GM19455 (cell line): ENCODE data around the gene ARVCF.
"Not testable (repeated sequence)": the region's sequence is repeated elsewhere in the genome, so short reads cannot be mapped to it uniquely, and the experiment has no call there.

Experiments
- ATAC-seq: cut with Tn5 transposase; IDR thresholded peaks from one replicate; pipeline ENCODE4 v1.9.1; 2021; ENCODE audit not compliant: unreplicated experiment

ARVCF gene

DNA sequence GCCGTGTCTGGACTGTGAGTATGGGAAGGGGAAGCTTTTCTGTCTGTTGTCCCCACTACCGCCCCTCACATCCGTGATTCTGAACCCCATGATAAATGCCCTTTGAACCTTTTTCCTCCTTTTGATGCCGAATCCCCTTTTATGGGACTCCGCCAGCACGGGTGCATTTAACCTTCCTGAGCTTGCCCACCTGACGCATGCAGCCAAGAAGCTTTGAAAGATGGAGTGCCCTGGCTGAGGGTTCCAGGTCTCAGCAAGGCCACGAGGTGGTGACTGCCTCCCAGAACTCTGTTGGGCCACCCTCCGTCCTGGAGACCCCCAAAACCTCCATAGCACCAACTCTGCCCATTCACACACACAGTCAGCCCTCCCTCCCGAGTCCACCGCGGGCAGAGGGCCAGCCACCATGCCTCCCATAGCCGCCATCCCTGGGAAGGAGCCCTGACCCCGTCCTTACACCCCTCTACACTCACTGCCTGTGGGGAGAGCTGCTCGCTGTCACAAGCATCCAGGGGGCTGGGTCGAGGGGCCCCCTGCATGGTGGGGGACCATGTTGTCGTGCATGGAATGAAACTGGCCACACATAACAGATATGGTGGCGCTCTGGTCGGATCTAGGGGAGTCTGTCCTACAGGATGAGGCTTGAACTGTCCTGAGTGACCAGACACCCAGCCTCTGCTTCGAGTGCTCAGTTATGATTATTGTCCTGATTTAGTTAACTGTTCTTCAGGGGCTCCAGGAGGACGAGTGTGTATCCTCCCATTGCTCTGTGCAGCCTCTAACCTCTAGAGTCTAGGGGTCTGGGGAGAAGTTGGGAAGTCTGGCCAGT lies 75.9 kb downstream of the ARVCF start:
- no peak for ATAC-seq

DNA sequence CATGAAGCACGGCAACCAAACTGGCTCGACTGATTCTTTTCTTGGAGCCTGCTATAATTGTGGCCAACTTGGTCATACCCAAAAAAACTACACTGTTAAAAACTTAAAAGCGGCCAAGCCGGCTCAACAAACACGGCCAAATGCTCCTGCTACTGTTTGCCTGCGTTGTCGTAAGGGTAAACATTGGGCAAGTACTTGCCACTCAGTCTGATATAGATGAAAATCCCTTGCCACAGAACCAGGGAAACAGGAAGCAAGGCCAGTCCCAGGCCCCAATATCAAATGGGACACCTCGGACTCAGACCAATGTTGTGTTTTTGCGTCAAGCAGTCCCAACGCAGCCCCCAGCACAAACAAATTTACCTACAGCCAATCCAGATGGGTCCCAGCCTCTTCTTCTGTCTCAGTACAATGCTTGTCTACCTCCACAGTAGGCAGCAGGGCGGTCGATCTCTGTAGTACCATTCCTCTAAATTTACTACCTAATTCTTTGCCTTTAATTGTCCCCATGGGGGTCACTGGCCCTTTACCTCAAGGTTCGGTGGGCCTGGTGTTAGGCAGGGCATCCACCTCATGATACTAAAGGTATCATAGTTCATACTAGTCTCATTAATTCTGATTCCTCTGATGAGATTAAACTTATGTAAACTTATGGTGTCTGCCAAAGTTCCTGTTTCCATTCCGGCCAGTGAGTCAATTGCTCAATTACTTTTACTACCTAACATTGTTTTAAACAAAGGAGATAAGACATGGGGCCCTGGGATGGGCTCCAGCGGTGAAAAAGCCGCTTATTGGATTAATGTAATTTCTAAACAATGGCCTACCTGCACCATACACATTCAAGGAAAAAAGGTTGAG lies 78.8 kb downstream of the ARVCF start:
- ATAC-seq = no peak

DNA sequence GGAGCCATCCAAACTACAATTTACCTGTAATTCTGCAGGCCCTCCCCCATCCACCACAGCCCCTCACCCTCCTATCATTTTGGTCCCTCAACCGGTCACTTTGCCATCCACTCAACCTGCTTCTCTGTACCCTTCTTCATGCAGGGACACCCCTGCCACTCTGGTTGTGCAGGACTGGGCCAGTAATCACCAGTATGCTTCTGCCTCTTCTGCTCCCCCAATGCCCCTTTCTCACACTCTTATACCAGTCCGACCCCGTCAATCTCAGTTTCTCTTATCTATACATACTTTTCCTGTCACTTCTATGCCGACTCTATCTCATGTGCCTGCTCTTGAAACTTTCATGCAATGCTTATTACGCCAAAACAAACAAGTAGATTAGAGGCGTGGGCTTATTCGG lies 80.1 kb downstream of the ARVCF start:
- no peak for ATAC-seq

DNA sequence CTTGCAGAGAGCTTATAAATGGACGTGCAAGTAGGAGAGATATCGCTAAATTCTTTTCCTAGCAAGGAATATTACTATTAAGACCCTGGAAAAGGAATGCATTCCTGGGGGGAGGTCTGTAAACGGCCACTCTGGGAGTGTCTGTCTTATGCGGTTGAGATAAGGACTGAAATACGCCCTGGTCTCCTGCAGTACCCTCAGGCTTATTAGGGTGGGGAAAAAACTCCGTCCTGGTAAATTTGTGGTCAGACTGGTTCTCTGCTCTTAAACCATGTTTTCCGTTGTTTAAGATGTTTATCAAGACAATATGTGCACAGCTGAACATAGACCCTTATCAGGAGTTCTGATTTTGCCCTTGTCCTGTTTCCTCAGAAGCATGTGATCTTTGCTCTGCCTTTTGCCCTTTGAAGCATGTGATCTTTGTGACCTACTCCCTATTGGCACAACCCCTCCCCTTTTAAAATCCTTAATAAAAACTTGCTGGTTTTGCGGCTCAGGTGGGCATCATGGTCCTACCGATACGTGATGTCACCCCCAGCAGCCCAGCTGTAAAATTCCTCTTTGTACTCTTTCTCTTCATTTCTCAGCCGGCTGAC lies 81.4 kb downstream of the ARVCF start:
- ATAC-seq = not testable (repeated sequence)

DNA sequence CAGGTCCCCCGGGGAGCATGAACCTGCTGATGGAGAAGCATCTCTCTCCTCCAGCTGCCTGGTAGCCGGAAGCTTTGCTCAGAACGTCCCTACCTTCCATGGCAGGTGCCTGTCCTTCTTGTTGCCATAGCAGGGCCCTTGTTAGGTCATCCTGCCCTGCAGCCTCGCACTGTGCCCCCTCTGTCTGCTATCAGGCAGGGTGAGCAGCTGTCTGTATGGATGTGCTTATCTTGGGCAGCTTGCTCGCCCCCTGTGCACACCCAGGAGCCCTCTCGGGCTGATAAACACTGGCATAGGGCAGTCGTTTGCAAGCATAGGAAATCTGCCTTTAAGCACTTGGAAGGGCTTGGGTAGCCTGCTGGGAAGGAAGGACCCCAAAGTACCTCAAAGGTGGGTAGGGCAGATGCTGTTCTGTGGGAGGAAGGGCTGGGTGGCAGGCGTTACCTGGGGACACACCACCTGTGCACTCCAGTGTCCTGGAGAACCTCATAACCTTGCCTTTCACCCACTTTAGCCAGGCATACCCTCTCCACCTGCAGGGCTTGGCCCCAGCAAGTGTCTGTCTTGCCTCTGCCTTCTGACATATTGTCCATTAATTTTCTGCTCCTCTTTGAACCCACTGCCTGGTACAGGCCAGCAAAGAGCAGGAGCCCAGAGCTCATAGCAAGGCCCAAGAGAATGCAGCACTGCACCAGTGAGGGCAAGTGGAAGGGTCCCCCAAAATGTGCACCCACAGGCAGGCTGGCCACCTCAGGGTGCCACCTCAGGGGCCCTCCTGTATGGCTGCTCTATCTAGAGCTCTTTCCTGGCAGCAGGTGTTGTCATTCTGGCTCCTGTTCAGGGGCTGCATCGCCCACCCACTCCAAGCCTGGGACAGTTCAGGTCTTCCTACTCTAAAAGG lies 83.0 kb downstream of the ARVCF start:
- no peak for ATAC-seq

DNA sequence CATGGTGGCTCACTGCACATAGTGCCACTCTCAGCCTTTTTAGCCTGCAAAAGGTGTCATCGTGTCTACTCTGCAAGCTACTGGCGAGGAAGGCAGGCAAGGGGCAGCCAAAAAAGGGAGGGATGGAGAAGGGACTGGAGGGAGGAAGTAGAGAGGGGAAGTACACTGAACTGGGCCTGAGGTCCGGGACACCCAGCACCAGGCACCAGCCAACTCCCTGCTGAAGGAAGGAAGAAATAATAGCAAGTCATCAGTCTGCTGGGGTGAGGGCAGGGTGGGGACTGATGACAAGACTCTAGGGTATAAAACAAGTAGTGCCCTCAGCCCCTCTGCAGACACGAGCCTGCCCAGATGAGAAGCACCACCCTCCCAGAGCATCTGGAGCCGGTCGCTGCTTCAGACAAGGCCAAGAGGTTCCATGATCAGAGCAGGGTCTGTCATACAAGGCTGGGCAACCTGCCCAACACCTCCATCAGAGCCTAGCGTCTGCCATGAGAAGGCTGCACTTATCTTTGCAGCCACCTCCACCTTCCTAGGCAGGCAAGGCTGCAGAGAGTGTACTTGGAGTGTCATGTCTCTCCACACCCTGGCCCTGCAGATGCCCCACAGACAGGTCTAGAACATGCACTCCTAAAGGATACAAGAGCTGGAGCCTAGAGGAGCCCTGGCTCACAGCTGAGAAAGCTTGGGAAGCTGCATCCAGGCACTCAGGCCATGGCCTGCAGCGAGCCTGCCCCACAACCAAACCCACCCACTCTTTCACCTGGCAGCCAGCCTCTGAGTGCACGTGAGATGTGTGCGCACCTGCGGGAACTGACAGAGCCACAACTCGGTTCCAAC lies 84.0 kb downstream of the ARVCF start:
- ATAC-seq = no peak

DNA sequence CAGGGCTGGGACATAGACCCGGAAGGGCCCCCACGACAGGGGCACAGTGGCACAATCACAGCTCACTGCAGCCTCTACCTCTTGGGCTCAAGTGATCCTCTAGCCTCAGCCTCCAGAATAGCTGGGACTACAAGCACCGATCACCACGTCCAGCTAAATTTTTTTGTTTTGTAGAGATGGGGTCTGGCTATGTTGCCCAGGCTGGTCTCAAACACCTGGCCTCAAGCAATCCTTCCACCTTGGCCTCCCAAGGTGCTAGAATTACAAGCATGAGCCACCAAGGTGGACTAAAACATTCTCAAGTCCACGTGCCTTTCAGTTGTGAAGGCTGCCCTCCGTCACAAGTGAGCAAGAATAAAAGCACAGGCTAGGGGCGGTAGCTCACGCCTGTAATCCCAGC lies 85.1 kb downstream of the ARVCF start:
- no peak for ATAC-seq

DNA sequence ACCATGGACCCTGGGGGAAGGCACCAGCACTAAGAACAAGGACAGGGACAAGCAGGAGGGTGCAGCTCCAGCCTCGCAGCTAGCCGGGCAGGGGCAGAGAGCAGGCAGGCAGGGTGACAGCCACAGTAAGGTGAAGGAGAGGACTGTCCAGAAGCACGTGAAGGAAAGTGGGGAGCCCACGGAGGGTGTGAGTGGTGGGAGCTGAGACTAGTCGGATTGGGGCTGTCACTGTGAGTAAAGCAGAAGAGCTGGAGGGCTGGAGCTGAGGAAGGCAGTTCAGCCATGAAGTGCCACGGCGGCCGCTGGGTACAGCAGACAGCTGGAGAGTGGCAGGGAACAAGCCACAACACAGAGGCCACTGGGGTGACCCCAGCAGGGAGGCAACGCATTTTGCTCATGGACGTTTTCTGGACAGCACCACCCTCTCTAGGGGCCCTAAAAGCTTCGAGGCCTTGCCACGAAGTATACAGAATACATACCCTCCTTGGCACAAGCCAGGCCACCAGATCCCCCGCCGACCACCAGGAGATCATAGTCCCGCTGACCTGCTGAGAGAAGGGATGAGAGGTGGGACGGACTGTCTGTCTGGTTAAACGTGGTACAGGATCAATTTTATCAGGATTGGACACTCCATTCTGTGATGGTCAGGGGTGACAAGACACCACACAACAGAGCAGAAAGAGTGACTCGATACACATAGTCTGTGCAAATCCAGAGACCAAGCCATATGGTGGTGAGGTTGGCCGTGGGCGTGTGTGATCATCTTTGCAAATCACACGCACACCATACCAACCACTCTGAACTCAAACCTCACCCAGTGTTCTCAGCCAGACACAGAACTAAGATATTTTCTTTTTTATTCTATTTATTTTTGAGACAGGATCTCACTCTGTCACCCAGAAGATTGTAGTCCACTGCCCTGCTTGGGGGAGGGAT lies 85.8 kb downstream of the ARVCF start:
- no peak for ATAC-seq

DNA sequence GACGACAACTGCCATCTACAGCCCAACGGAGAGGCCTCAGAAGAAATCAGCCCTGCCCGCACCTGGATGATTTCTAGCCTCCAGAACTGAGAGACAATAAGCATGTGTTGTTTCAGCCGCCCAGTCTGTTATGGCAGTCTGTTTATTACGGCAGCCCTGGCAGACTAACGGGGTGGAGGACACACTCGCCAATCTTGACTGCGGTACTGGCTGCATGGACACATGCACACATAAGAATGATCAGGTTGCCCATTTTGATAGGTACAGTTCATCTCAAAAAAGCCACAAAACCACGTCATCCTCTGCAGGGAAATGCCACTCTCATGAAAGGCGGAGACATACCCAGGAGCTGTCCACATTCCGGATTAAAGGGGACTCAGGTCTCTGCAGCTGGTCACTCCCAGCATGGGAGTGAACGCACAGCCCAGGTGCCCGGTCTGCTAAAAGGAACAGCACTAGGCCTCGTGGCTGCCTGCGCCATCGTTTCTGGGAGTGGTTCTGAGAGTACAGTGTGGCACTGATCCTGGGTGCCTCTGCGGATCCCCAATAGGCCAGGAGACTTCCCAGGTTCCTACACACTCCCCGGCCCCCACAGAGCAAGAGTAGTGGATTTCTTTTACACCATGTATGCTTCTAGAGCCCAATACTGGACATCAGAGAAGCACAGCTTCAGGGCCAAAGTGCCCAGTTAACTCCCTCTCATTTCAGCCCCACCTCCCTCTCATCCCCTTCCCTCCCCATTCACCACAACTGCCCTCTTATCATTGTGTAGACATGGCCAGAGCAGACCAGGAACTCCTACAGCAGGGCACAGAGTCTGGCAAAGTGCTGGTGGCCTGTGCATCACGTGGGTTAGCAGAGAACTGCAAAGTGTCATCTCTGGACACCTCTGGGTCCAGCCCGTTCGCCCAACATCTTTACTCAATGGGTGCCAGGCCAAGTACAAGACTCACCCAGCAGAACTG lies 86.8 kb downstream of the ARVCF start:
- ATAC-seq = no peak

DNA sequence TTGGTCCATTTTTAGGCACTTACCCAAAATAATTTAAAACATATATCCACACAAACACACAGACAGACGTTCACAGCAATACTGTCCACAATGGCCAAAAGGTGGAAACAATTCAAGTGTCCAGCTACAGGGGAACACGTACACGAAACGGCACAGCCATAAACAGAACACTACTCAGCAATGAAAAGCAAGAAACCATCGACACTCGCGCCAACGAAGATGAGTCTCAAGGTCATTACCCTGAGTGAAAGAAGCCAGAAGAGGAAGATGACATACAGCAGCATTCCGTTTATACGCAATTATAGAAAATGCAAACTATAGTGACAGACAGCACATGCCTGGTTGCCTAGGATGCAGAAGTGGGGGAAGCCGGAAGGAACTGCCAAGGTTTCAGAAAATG lies 88.4 kb downstream of the ARVCF start:
- ATAC-seq = no peak

DNA sequence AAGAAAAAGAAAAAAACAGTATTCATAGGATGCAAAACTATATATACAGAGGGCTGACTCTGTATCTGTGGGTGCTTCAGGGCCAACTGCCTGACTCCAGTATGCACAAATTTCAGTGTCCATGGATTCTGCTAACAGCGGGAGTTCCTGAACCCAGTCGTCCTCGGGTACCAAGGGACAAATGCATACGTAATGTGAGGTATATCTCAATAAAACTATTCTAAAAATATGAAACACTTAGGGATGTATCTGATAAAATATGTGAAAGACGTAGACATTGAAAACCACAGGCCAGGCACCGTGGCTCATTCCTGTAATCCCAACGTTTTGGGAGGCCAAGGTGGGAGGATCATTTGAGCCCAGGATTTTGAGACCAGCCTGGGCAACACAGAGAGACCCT lies 88.9 kb downstream of the ARVCF start:
- no peak for ATAC-seq

DNA sequence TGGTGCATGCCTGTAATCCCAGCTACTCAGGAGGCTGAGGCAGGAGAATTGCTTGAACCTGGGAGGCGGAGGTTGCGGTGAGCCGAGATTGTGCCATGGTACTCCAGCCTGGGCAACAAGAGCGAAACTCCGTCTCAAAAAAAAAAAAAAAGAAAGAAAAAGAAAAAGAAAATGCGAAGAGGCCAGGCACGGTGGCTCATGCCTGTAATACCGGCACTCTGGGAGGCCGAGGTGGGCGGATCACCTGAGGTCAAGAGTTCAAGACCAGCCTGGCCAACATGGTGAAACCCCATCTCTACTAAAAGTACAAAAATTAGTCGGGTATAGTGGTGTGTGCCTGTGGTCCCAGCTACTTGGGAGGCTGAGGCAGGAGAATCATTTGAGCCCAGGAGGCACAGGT lies 90.6 kb downstream of the ARVCF start:
- not testable (repeated sequence) for ATAC-seq

DNA sequence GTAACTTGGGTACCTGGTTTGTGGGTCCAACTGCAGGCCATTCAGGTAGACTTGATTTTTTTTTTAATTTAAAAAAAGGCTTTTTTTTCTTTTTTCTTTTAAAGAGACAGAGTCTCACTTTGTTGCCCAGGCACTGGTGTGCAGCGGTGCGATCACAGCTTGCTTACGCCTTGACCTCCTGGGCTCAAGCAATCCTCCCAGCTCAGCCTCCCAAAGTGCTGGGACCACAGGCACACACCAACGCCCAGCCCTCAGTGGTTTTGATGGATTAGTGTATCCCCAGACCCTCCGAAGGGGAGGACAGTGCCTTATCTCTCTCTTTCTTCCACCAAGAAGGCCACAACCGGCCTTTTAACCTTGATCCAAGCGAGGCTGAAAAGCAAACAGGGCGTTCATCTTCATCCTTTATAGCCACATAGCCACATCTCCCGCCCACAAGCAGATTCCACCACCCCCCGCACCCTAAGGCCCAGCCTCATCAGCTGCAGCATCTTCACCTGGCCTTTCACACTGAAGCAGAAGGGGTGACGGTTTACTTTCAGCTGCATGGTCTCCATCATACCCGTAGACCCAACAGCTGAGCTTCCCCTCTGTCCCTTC lies 92.6 kb downstream of the ARVCF start:
- no peak for ATAC-seq

DNA sequence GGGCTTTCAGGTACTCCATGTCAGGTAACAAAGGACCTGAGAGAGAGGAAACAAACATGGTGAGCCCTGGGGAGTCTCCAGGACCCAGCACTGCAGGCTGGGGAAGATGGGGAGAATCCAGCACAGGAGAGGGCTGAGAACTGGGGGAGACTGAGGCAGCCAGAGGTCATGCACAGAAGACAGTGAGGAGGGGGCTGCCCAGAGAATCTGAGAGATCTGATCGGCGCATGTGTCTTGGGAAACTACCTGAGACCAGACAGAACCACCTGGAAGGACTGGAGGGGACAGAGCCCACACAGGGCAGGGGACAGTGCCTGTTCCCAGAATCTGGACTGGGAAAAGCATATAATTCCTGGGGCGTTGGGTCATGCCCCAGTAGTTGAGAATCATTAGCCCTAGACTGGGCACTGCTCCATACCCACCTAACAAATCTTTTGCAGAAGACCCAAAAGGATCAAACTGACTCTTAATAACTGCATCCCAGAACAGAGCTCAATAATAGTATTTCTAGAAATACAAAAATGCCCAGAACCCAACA lies 95.0 kb downstream of the ARVCF start:
- ATAC-seq = no peak
